Gastrocnemius medialis (tissue), 4 donors: ENCODE results near the gene LRCH4. TPM values are rescaled to one million over a fixed set of nuclear protein-coding genes. Genes with fewer than 3 reads are reported as not detected.

Experiments used
- ATAC-seq, 2 donors: fragments of 150-250 bp; one replicate each; pipeline ENCODE4 v1.9.1; 2016
- DNase-seq, 2 donors: peaks; one replicate each; pipeline ENCODE4 v3.0.0-alpha.2; 2019
- H3K27ac ChIP-seq, 4 donors: fragments of 200-600 bp; sonication (generic); 1 replicate in 1 of 4; 2 replicates in 3 of 4; pipeline ENCODE4 v1.5.1; 2016 to 2018; ENCODE audit warnings: mild to moderate bottlenecking in 2 of 4, moderate library complexity in 1 of 4
- H3K27me3 ChIP-seq, 3 donors: fragments of 200-600 bp; sonication (generic) in 2 of 3; 1 replicate in 1 of 3; 2 replicates in 2 of 3; pipeline versions ENCODE4 v1.5.1 to v1.6.0; 2016 to 2019; ENCODE audit warnings: mild to moderate bottlenecking in 1 of 3, moderate library complexity in 1 of 3
- H3K36me3 ChIP-seq, 2 donors: fragments of 200-600 bp; sonication (generic) in 1 of 2; one replicate each; pipeline ENCODE4 v1.5.1; 2017 to 2018
- H3K4me1 ChIP-seq, 2 donors: fragments of 200-600 bp; sonication (generic) in 1 of 2; one replicate each; pipeline ENCODE4 v1.5.1; 2016 to 2017; ENCODE audit warnings: mild to moderate bottlenecking in 2 of 2
- H3K4me3 ChIP-seq, 4 donors: fragments of 200-600 bp; sonication (generic) in 3 of 4; 1 replicate in 1 of 4; 2 replicates in 3 of 4; pipeline ENCODE4 v1.5.1; 2016 to 2019; ENCODE audit warnings: mild to moderate bottlenecking in 2 of 4
- H3K9me3 ChIP-seq, 3 donors: fragments of 200-600 bp; sonication (generic) in 2 of 3; 1 replicate in 1 of 3; 2 replicates in 2 of 3; pipeline ENCODE4 v1.5.1; 2016 to 2019
- CTCF ChIP-seq, 5 experiments: fragments of 450-650 bp in 3 of 5; fragments of 200-600 bp in 2 of 5; sonication (generic) in 2 of 5; IDR thresholded peaks in 4 of 5; conservative IDR thresholded peaks in 1 of 5; 1 replicate in 4 of 5; 2 replicates in 1 of 5; pipeline ENCODE4 v1.5.1; 2016 to 2019; ENCODE audit warnings: antibody characterized with exemption in 5 of 5, mild to moderate bottlenecking in 3 of 5, moderate library complexity in 3 of 5
- POLR2A ChIP-seq, 2 donors: fragments of 450-650 bp; IDR thresholded peaks; one replicate each; pipeline ENCODE4 v1.6.1; 2017; ENCODE audit warnings: antibody characterized with exemption in 2 of 2, mild to moderate bottlenecking in 2 of 2, moderate library complexity in 2 of 2
- in situ Hi-C, 4 donors: fragments of 200-750 bp; cut with MboI; loops; one replicate each; pipeline versions ENCODE4 v1.15.0 to v1.8.0; 2017; ENCODE audit warnings: low sequenced_read_pairs in 4 of 4
- intact Hi-C: fragments of 100-400 bp; cut with DNase I; formaldehyde crosslinking; loops from one replicate; pipeline ENCODE4 v1.15.1; 2023; ENCODE audit warnings: low total_unique reads
- total RNA-seq, 4 donors: library from RNA; depleted of rRNA; stranded (reverse); fragments of >200 nt; gene quantifications; one replicate each; pipeline versions ENCODE4 v1.1.0 to v1.2.3, GENCODE V29; 2016

Gene LRCH4
- total RNA-seq, 4 donors from 2014 or later, result 71.1 to 105 (median 89.0) TPM

GRCh38 chr7:100629117-100629716 lies 43.3 kb upstream of the LRCH4 start:
- intact Hi-C loops (no loop called here), in situ Hi-C loops (no loop called here)
- ATAC-seq (no peak), DNase-seq (no peak)
- Histone ChIP-seq H3K4me3 (no peak overlapping the region), H3K36me3 (no peaks in the 10 kb centered on the region), H3K4me1 (peaks cover 3 to 11% of the 10 kb centered on the region in 2 donors), H3K27me3 (peaks cover 23 to 37% (median 36%) of the 10 kb centered on the region in 3 donors), H3K9me3 (no peaks in the 10 kb centered on the region), H3K27ac (no peak overlapping the region)
- TF ChIP-seq CTCF (IDR thresholded peaks at IDR 0.05 in 4 of 5, conservative IDR thresholded peaks at IDR 0.05 in 1 of 5) (no peak), POLR2A (IDR thresholded peaks at IDR 0.05) (no peak)

- intact Hi-C loops (no loop called here), in situ Hi-C loops (no loop called here)
- TF ChIP-seq POLR2A (IDR thresholded peaks at IDR 0.05) (no peak), CTCF (IDR thresholded peaks at IDR 0.05 in 4 of 5, conservative IDR thresholded peaks at IDR 0.05 in 1 of 5) (no peak)
- Histone ChIP-seq H3K36me3 (no peaks in the 10 kb centered on the region), H3K4me1 (peaks cover 3% of the 10 kb centered on the region in 2 donors), H3K27me3 (peaks cover 10 to 21% (median 16%) of the 10 kb centered on the region in 3 donors), H3K4me3 (peak overlapping the region in 1 of 4 donors; percentile 44), H3K9me3 (no peaks in the 10 kb centered on the region), H3K27ac (no peak overlapping the region)
- ATAC-seq (no peak), DNase-seq (no peak)
These were observed 41.3 kb upstream of the LRCH4 start for GRCh38 chr7:100627238-100627549.

GRCh38 chr7:100626530-100627237 lies 40.8 kb upstream of the LRCH4 start:
- H3K27me3 ChIP-seq, result peaks cover 6 to 17% (median 15%) of the 10 kb centered on the region in 3 donors
- H3K27ac ChIP-seq, result no peak overlapping the region
- peaks cover 3% of the 10 kb centered on the region in 2 donors for H3K4me1 ChIP-seq
- in situ Hi-C loops, result no loop called here
- peak overlapping the region; percentile 33 to 53 (median 48) for H3K4me3 ChIP-seq
- H3K9me3 ChIP-seq, result no peaks in the 10 kb centered on the region
- ATAC-seq (peak; percentile 74 to 94), DNase-seq (peak; percentile 49 to 67)
- intact Hi-C loops, result no loop called here
- no peaks in the 10 kb centered on the region for H3K36me3 ChIP-seq
- TF ChIP-seq POLR2A (IDR thresholded peaks at IDR 0.05), result no peak
- TF ChIP-seq CTCF (IDR thresholded peaks at IDR 0.05 in 4 of 5, conservative IDR thresholded peaks at IDR 0.05 in 1 of 5), result no peak

GRCh38 chr7:100626055-100626454 lies 40.1 kb upstream of the LRCH4 start:
- DNase-seq (no peak), ATAC-seq (no peak)
- peak overlapping the region; percentile 33 to 53 (median 48) for H3K4me3 ChIP-seq
- no peak overlapping the region for H3K27ac ChIP-seq
- no peaks in the 10 kb centered on the region for H3K36me3 ChIP-seq
- TF ChIP-seq POLR2A (IDR thresholded peaks at IDR 0.05) (no peak), CTCF (IDR thresholded peaks at IDR 0.05 in 4 of 5, conservative IDR thresholded peaks at IDR 0.05 in 1 of 5) (no peak)
- H3K4me1 ChIP-seq, result peaks cover 3% of the 10 kb centered on the region in 2 donors
- intact Hi-C loops, result no loop called here
- no peaks in the 10 kb centered on the region for H3K9me3 ChIP-seq
- H3K27me3 ChIP-seq, result peaks cover 5 to 15% (median 13%) of the 10 kb centered on the region in 3 donors
- in situ Hi-C loops, result no loop called here
